ENCODE data around the gene PMEPA1.

PMEPA1 gene

GRCh38 chr20:57609842-57610167, 100.0 kb downstream of the PMEPA1 start:
- no peak for DNase-seq (ENCODE audit: low read depth in 2 of 2)

GRCh38 chr20:57609086-57609841, 100.6 kb downstream of the PMEPA1 start:
- no peak for DNase-seq (ENCODE audit: low read depth in 2 of 2)

GRCh38 chr20:57608516-57608915, 101.3 kb downstream of the PMEPA1 start:
- DNase-seq (ENCODE audit: low read depth in 2 of 2), result no peak

- DNase-seq (ENCODE audit: low read depth in 2 of 2), result no peak
These were observed 103.9 kb downstream of the PMEPA1 start for GRCh38 chr20:57605878-57606277.

DNA sequence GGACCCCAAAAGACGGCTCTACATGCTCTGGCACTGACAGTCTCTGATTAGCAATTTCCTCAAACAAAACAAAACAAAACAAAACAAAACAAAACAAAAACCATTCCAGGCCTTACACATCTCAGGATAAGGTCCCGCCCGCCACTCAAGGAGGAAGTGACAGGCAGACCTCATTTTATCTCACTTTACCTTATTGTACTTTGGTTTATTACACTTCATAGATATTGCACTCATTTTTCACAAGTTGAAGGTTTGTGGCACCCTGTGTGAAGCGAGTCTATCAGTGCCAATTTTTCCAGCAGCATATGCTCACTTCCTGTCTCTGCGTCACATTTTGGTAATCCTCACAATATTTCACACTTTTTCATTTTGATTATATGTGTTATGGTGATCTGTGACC, 104.8 kb downstream of the PMEPA1 start:
- no peak for DNase-seq (ENCODE audit: low read depth in 2 of 2)

GRCh38 chr20:57603120-57603519, 106.7 kb downstream of the PMEPA1 start:
- DNase-seq (ENCODE audit: low read depth in 2 of 2), result no peak

- DNase-seq (ENCODE audit: low read depth in 2 of 2), result no peak
These were observed 108.1 kb downstream of the PMEPA1 start for GRCh38 chr20:57601737-57602136.

DNA sequence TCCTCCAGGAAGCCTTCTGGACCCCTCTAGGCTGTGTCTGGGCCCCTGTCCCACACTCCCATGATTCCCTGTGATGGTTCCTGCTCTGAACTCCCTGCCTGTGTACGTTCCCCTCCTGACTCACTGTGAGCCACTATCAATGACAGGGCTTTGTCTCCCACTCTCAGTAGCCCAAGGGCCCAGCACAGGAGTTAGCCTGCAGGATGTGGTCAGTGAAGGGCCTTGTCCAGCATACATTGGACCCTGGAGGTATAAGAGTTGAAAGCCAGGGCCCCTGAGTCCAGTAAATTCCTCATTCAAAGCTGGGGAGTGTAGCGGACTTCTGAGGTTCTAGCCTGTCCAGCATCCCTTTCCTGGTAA, 108.6 kb downstream of the PMEPA1 start:
- DNase-seq (ENCODE audit: low read depth in 2 of 2), result no peak

DNA sequence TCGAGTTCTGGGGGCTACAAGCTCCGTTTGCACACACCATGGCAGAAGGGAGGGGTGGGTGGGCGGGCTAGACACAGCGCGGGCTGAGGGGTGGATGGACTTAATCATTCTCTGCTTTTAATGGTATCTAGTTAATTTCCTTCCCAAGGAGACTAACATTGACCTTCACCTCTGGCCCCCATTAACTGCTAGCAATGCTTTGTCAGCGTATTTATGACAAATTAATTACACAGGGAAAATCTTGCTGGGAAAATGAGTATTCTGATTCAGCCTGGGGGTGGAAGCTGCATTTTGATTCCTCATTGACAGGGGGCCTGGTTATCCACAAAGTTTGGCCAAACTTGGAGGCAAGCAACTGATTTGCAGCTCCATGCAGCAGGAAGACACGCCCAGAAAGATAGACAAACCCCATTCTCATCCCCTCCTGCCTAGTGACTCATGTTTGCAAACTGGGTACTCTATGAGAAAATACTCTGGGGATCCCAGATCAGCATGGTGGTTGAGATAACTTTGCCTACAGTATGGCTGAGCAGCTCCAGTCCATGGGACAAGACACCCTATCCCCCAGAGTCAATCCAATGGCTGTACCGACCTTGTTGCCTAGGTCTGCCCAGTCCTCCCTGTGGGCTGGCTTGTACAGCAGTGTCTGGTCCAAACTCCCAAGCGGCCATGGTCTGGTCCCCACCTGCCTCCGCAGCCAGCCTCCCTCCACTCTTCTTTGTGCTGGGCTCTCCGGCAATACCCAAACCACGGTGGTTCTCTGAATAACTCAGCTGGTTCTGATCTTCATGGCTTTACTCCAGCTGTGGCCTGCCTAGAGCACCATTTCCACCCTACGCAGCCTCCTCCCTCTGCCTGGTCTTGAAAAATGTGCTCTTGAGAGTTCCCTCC, 109.2 kb downstream of the PMEPA1 start:
- DNase-seq (ENCODE audit: low read depth in 2 of 2), result no peak

DNA sequence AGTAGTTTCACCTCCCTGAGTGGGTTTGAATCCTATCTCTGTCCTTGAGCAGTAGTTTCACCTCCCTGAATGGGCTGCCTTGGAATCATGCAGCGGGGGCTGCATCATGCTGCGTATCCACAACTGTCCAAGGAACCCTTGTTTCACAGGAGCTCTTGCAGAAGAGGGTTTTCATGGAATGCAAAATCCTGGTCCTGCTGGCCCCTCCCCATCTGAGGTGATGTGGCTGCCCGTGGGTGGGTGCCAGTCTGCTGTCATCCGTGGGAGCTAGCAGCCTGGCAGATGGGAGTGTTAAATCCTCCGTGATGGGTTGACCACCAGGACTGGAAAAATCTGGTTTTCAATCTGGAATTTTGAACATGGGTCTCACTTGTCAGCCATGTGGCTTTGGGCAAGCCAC, 111.3 kb downstream of the PMEPA1 start:
- no peak for DNase-seq (ENCODE audit: low read depth in 2 of 2)

Measured in activated CD4-positive, alpha-beta T cell treated with anti-CD3 and anti-CD28 coated beads for 24 hours (primary cell).